ENCODE data around the gene TMEM238.
"Not testable (repeated sequence)": the region's sequence is repeated elsewhere in the genome, so short reads cannot be mapped to it uniquely, and the experiment has no call there.

The TMEM238 gene

DNA sequence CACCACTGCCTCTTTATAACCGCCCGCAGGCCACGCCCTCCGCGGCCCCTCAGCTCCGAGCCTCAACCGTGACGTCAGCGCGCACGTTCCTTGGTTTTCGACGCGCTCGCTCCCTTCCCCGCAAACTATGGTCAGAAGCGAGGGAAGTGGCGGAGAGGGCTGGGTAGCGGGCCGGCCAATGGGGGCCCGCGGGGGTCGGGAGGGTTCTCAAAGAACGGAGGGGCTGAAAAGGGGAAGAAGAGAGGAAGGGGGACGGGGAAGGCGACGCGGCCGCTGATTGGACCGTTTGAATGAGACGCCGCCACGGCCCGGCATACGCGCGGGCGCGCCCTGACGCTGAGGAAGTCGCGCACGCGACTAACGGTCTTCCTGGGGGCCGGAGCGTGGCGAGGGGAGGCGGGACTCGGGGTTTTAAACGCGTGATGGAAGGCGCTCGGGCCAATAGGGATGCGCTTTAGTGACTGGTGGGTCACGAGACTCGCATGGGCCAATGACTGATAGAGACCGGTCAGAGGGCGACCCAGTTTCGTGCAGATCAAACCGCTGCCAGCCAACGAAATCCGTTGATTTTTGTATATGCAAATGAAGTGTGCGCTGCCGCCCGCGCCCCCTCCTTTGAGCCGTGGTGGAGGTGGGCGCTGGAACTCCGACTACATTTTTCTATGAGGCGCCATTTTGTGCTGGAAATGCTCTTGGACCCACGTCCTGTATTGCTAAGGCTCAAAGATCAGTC, 23.9 kb upstream of the TMEM238 start:
- Histone ChIP-seq H3K27me3 (ENCODE audit: insufficient read depth, poor library complexity, severe bottlenecking) (no peaks in the 10 kb centered on the region), H3K36me3 (ENCODE audit: low read depth) (peaks cover 39% of the 10 kb centered on the region), H3K4me3 (ENCODE audit: severe bottlenecking) (peak overlapping the region; percentile 87), H3K4me1 (ENCODE audit: insufficient read depth, poor library complexity, severe bottlenecking) (peaks cover 12% of the 10 kb centered on the region), H3K27ac (ENCODE audit: poor library complexity, severe bottlenecking) (peak overlapping the region; percentile 80), H3K9me3 (ENCODE audit: severe bottlenecking) (no peaks in the 10 kb centered on the region)
- TF ChIP-seq, protein P1, sequence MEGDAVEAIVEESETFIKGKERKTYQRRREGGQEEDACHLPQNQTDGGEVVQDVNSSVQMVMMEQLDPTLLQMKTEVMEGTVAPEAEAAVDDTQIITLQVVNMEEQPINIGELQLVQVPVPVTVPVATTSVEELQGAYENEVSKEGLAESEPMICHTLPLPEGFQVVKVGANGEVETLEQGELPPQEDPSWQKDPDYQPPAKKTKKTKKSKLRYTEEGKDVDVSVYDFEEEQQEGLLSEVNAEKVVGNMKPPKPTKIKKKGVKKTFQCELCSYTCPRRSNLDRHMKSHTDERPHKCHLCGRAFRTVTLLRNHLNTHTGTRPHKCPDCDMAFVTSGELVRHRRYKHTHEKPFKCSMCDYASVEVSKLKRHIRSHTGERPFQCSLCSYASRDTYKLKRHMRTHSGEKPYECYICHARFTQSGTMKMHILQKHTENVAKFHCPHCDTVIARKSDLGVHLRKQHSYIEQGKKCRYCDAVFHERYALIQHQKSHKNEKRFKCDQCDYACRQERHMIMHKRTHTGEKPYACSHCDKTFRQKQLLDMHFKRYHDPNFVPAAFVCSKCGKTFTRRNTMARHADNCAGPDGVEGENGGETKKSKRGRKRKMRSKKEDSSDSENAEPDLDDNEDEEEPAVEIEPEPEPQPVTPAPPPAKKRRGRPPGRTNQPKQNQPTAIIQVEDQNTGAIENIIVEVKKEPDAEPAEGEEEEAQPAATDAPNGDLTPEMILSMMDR (IDR thresholded peaks at IDR 0.05; ENCODE audit: poor library complexity, severe bottlenecking): no peak
- ATAC-seq (ENCODE audit: low read depth) (peak; percentile 94), DNase-seq (ENCODE audit: low spot score) (peak; percentile 96)

DNA sequence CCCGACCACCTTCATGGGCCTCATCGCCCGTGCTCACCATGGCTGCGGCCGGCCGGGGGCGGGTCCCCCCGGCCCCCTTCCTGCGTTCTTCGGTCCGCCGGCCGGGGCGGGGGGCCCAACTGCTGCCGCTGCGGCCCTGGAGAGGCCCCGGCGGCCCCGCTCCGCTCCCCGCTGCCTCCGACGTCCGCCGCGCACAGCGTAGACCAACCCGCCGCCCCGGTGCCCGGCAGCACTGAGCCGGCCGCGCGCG, 23.4 kb upstream of the TMEM238 start, which contains the start of gene UBE2S:
TSS of gene UBE2S (minus strand) at position 239 of the 250 bp plus-strand sequence. CDS start at position 40, 199 bp downstream.
- Histone ChIP-seq H3K4me3 (ENCODE audit: severe bottlenecking) (peak within 1 kb of the TSS; percentile 87), H3K4me1 (ENCODE audit: insufficient read depth, poor library complexity, severe bottlenecking) (peaks cover 12% of the 10 kb centered on the region), H3K27ac (ENCODE audit: poor library complexity, severe bottlenecking) (peak within 1 kb of the TSS; percentile 80), H3K36me3 (ENCODE audit: low read depth) (peaks cover 44% of the 10 kb centered on the region)
- not testable (repeated sequence) for DNase-seq (ENCODE audit: low spot score); H3K27me3 ChIP-seq (ENCODE audit: insufficient read depth, poor library complexity, severe bottlenecking); H3K9me3 ChIP-seq (ENCODE audit: severe bottlenecking)
- peak; percentile 69 for ATAC-seq (ENCODE audit: low read depth)

DNA sequence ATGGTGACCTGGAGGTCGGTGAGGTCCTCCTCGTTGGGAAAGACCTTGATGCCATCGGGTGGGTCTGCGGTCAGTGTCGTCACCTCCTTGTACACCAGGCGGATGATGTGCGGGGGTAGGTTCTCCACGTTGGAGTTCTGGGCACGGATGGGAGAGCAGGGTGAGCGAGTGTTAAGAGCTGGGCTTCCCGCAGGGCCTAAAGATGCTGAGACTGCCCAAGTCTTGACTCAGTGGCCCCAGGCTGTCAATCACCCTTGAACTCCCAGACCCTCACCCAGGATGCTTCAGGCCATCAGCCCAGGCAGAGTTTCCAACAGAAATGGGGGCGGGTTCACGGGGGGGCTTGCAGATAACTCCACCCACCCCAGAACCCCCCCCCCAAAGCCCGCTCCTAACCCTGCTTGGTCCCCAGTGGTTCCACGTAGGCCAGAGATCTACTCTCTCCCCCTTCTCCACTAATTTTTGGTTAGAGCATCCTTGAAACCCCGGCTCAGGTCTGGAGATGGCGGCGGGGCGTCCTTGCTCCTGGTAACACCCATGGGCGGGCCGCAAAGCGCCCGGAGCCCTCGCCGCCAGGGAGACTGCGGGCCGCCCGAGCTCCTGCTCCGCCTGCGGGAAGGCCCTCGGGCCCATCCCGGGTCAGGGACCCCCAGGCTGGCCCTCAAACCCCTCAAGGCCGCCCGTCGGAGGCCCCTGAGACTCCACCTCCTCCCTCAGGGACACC, 22.9 kb upstream of the TMEM238 start:
- peak overlapping the region; percentile 87 for H3K4me3 ChIP-seq (ENCODE audit: severe bottlenecking)
- H3K36me3 ChIP-seq (ENCODE audit: low read depth): peaks cover 49% of the 10 kb centered on the region
- H3K9me3 ChIP-seq (ENCODE audit: severe bottlenecking): no peaks in the 10 kb centered on the region
- TF ChIP-seq, protein P1 (IDR thresholded peaks at IDR 0.05; ENCODE audit: poor library complexity, severe bottlenecking): no peak
- no peak for DNase-seq (ENCODE audit: low spot score)
- peak overlapping the region; percentile 80 for H3K27ac ChIP-seq (ENCODE audit: poor library complexity, severe bottlenecking)
- peaks cover 12% of the 10 kb centered on the region for H3K4me1 ChIP-seq (ENCODE audit: insufficient read depth, poor library complexity, severe bottlenecking)
- peak; percentile 12; the same call in 1 of the 3 replicates for ATAC-seq (ENCODE audit: low read depth)
- no peaks in the 10 kb centered on the region for H3K27me3 ChIP-seq (ENCODE audit: insufficient read depth, poor library complexity, severe bottlenecking)

DNA sequence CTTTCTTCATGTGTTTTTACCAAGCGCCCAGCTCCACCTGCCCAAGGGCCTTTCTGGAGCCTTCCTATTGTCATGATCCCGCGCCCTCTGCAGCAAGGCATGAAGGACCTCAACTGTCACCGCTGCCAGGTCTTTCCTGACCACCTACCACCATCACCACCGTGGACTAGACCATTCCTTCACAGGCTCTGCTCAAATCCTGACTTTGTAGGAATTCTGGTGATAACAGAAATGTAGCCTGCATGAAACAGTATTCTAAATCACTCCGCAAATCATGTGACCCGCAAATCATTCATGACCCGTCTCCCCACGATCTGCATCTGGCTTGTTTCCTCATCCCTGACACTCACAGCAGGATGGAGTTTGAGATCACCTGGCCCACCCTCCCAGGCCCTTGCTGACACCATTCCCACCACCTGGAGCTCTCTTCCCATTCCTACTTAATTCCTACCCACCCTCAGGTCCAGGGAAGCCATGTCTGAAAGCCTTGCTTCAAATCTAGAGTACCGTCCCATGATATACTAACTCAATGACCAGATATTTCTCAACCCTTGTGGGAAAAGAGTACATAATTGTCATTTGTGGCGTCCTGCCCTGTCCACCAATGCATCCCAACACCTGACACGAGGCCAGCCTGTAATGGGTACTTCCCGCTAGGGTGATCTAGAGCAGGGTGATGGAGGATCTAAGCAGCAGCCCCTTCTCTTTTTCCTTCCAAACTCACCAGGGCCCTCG, 22.2 kb upstream of the TMEM238 start:
- peaks cover 12% of the 10 kb centered on the region for H3K4me1 ChIP-seq (ENCODE audit: insufficient read depth, poor library complexity, severe bottlenecking)
- no peaks in the 10 kb centered on the region for H3K27me3 ChIP-seq (ENCODE audit: insufficient read depth, poor library complexity, severe bottlenecking)
- peaks cover 54% of the 10 kb centered on the region for H3K36me3 ChIP-seq (ENCODE audit: low read depth)
- ATAC-seq (ENCODE audit: low read depth) (no peak), DNase-seq (ENCODE audit: low spot score) (no peak)
- no peaks in the 10 kb centered on the region for H3K9me3 ChIP-seq (ENCODE audit: severe bottlenecking)
- H3K4me3 ChIP-seq (ENCODE audit: severe bottlenecking): peak overlapping the region; percentile 87
- peak overlapping the region; percentile 80 for H3K27ac ChIP-seq (ENCODE audit: poor library complexity, severe bottlenecking)
- TF ChIP-seq, protein P1 (IDR thresholded peaks at IDR 0.05; ENCODE audit: poor library complexity, severe bottlenecking): no peak

DNA sequence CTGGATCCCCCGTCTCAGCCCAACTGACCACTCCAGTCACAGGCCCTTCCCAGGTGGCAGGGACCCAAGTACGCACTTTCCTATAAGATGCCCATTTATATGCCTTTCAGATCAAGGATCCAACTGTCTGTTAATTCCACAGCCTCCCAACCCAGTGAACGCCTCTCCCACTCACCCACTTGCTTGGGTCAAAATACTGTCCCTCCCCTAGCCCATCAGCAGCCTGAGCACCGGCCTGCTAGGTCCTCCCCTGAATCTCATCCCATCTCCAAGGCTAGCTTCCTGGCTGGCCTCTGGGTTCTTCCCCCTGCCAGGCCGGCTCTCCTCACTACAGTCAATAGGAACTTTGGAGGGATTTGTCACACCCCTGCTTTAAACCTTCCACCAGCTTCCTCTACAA, 21.5 kb upstream of the TMEM238 start:
- Histone ChIP-seq H3K4me3 (ENCODE audit: severe bottlenecking) (peak overlapping the region; percentile 87), H3K4me1 (ENCODE audit: insufficient read depth, poor library complexity, severe bottlenecking) (peaks cover 12% of the 10 kb centered on the region), H3K9me3 (ENCODE audit: severe bottlenecking) (no peaks in the 10 kb centered on the region), H3K27me3 (ENCODE audit: insufficient read depth, poor library complexity, severe bottlenecking) (no peaks in the 10 kb centered on the region), H3K27ac (ENCODE audit: poor library complexity, severe bottlenecking) (peak overlapping the region; percentile 80), H3K36me3 (ENCODE audit: low read depth) (peaks cover 60% of the 10 kb centered on the region)
- TF ChIP-seq, protein P1 (IDR thresholded peaks at IDR 0.05; ENCODE audit: poor library complexity, severe bottlenecking): no peak
- DNase-seq (ENCODE audit: low spot score) (no peak), ATAC-seq (ENCODE audit: low read depth) (no peak)

Measured in RWPE2 (cell line).